Prostate gland (tissue), 2 donors: ENCODE results near the gene FAM219B.

Experiments
- CTCF ChIP-seq, 4 experiments: fragments of 200-600 bp in 2 of 4; fragments of 450-650 bp in 2 of 4; sonication (generic) in 2 of 4; IDR thresholded peaks; 1 replicate in 3 of 4; 2 replicates in 1 of 4; pipeline ENCODE4 v1.5.1; 2016 to 2019; ENCODE audit warnings: antibody characterized with exemption in 4 of 4, mild to moderate bottlenecking in 2 of 4, moderate library complexity in 2 of 4
- POLR2A ChIP-seq: fragments of 450-650 bp; IDR thresholded peaks from one replicate; pipeline ENCODE4 v1.6.1; 2016; ENCODE audit warnings: antibody characterized with exemption, mild to moderate bottlenecking
- POLR2AphosphoS5 ChIP-seq: sonication (generic); formaldehyde crosslinking; IDR thresholded peaks from one replicate; pipeline ENCODE4 v1.6.1; 2017; ENCODE audit warnings: antibody characterized with exemption

- TF ChIP-seq CTCF (IDR thresholded peaks at IDR 0.05): no peak
- TF ChIP-seq POLR2A: no peak
- TF ChIP-seq POLR2AphosphoS5: no peak
These were observed 16.0 kb downstream of the FAM219B start for GRCh38 chr15:74890665-74890960.
